RWPE2 (cell line): ENCODE measurements around the gene HOPX.
A peak's percentile ranks its signal among the peaks of the same experiment; 100 is the strongest.

Experiments used
- ATAC-seq: fragments of 200-7000 bp; cut with Tn5 transposase; 3 replicates; pipeline ENCODE4 v1.9.1; 2021; ENCODE audit warnings: low read depth
- DNase-seq: peaks from one replicate; pipeline ENCODE4 v3.0.0-alpha.2; 2020; ENCODE audit warnings: low spot score
- H3K27ac ChIP-seq: fragments of 450-650 bp; 2 replicates; pipeline ENCODE4 v1.5.1; 2017; ENCODE audit warnings: mild to moderate bottlenecking; ENCODE audit not compliant: poor library complexity, severe bottlenecking
- H3K27me3 ChIP-seq: fragments of 250-450 bp; sonication (Bioruptor Pico); 2 replicates; pipeline ENCODE4 v1.5.1; 2021; ENCODE audit warnings: mild to moderate bottlenecking, moderate library complexity; ENCODE audit not compliant: insufficient read depth, poor library complexity, severe bottlenecking
- H3K36me3 ChIP-seq: fragments of 250-450 bp; sonication (Bioruptor Pico); 2 replicates; pipeline ENCODE4 v1.5.1; 2020; ENCODE audit warnings: low read depth, mild to moderate bottlenecking, moderate library complexity
- H3K4me1 ChIP-seq: fragments of 250-450 bp; sonication (Bioruptor Pico); 2 replicates; pipeline ENCODE4 v1.5.1; 2021; ENCODE audit warnings: mild to moderate bottlenecking, moderate library complexity; ENCODE audit not compliant: insufficient read depth, poor library complexity, severe bottlenecking
- H3K4me3 ChIP-seq: fragments of 250-450 bp; sonication (Bioruptor Pico); 2 replicates; pipeline ENCODE4 v1.5.1; 2021; ENCODE audit warnings: mild to moderate bottlenecking, moderate library complexity; ENCODE audit not compliant: severe bottlenecking
- H3K9me3 ChIP-seq: fragments of 250-450 bp; sonication (Bioruptor Pico); 2 replicates; pipeline ENCODE4 v1.5.1; 2021; ENCODE audit warnings: mild to moderate bottlenecking, moderate library complexity; ENCODE audit not compliant: severe bottlenecking
- TF ChIP-seq, protein P1 (sequence below): fragments of 450-650 bp; IDR thresholded peaks from one replicate; pipeline ENCODE4 v1.5.1; 2017; ENCODE audit warnings: mild to moderate bottlenecking, moderate library complexity; ENCODE audit not compliant: poor library complexity, severe bottlenecking

HOPX gene

DNA sequence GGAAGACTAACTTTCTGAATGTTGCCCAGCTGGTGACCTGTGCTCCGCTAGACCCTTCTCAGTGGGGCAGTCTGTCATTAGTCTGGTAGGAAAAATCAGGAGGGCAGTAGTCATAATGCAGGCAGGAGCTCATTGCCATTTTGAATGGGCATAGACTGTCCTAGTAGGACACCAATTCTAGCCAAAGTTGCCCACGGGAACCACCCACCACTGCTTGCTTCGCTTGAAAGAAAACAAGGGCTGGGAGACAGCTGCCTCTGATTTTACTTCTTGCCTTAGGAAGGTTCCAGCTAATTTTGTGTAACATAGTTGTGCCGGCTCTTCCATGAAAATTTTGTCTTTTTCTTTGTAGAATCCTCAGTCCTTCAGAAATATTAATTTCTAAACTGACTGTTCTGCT is 23.3 kb downstream of the HOPX start:
- no peak for ATAC-seq
- Histone ChIP-seq H3K36me3 (no peaks in the 10 kb centered on the region), H3K4me1 (peaks cover 17% of the 10 kb centered on the region), H3K4me3 (no peak overlapping the region), H3K9me3 (no peaks in the 10 kb centered on the region), H3K27ac (no peak overlapping the region), H3K27me3 (no peaks in the 10 kb centered on the region)
- DNase-seq = no peak
- TF ChIP-seq, protein P1, sequence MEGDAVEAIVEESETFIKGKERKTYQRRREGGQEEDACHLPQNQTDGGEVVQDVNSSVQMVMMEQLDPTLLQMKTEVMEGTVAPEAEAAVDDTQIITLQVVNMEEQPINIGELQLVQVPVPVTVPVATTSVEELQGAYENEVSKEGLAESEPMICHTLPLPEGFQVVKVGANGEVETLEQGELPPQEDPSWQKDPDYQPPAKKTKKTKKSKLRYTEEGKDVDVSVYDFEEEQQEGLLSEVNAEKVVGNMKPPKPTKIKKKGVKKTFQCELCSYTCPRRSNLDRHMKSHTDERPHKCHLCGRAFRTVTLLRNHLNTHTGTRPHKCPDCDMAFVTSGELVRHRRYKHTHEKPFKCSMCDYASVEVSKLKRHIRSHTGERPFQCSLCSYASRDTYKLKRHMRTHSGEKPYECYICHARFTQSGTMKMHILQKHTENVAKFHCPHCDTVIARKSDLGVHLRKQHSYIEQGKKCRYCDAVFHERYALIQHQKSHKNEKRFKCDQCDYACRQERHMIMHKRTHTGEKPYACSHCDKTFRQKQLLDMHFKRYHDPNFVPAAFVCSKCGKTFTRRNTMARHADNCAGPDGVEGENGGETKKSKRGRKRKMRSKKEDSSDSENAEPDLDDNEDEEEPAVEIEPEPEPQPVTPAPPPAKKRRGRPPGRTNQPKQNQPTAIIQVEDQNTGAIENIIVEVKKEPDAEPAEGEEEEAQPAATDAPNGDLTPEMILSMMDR = no peak

DNA sequence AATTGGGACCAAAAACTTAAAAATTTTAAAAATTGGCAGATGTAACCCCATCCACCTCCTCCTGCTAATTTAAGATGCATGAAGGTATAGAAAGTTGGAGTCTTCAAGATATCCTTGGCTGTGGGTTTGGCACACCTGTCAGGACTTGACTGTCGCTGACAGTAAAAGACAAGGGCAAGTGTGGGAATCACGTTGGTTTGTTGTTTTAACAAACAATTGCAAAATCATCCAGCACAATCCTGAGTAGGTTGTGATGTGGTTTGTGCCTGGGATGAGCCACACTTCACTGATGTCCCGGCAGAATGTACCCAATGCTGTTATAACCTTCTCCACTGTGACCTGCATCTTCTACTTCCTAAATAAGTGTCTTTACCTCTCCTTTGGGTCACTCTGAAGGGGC is 24.0 kb downstream of the HOPX start:
- TF ChIP-seq, protein P1 = no peak
- H3K9me3 ChIP-seq = no peaks in the 10 kb centered on the region
- no peaks in the 10 kb centered on the region for H3K36me3 ChIP-seq
- ATAC-seq (no peak), DNase-seq (no peak)
- H3K27me3 ChIP-seq = no peaks in the 10 kb centered on the region
- H3K4me3 ChIP-seq = no peak overlapping the region
- no peak overlapping the region for H3K27ac ChIP-seq
- peaks cover 17% of the 10 kb centered on the region for H3K4me1 ChIP-seq

DNA sequence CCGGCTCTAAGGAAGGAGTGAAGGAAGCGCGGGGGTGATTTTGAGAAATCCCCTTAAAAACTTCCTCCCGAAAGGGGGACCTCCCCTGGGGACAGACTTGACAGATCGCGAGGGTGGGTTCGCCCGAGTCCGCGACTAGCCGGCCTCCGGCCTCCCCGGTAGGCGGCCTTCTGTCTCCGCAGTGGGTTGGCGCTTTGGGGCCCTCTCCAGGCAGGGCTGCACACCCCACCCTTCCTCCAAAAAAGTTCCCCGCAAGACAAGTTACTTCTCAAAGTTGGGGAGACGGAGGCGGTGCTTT is 24.8 kb downstream of the HOPX start:
- no peak overlapping the region for H3K27ac ChIP-seq
- H3K9me3 ChIP-seq = no peaks in the 10 kb centered on the region
- ATAC-seq = peak; percentile 40; the same call in 2 of the 3 replicates
- peaks cover 17% of the 10 kb centered on the region for H3K4me1 ChIP-seq
- H3K27me3 ChIP-seq = no peaks in the 10 kb centered on the region
- TF ChIP-seq, protein P1 = peak; percentile 37
- peak overlapping the region; percentile 42 for H3K4me3 ChIP-seq
- DNase-seq = no peak
- no peaks in the 10 kb centered on the region for H3K36me3 ChIP-seq

DNA sequence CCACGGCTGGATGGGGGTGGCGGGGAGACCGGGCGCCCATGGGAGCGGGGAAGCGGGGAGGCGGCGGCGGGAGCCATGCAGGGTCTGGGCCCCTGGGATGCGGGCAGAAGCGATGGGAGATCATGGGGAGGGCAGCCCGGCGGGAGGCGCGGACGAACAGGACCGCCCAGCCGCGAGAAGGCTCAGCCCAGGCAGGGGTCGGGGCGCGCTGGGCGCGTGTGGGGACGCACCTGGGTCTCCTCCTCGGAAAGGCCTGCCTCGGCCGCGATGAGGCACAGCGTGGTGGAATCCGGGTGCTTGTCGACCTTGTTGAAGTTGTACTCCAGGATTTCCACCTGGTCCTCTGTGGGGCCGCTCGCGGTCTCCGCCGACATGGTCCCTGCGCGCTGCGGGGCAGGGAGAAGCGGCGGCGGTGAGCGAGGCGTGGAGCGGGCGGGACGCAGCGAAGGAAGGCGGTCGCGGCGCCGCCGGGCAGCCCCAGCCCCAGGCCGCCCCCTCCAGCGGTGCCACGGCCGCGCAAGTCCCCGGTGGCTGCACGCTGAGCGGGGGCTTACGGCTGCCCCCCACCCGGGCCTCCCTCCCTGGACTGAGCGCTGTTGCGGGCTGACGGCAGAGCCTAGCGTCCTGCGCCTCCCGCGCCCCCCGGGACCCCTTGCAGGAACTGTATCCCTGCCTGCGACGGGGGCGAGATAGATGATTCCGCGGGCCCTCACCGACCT is 25.3 kb downstream of the HOPX start:
- Histone ChIP-seq H3K4me3 (peak overlapping the region; percentile 42), H3K9me3 (no peaks in the 10 kb centered on the region), H3K4me1 (peaks cover 17% of the 10 kb centered on the region), H3K36me3 (no peaks in the 10 kb centered on the region), H3K27me3 (no peaks in the 10 kb centered on the region), H3K27ac (no peak overlapping the region)
- peak; percentile 59 for ATAC-seq
- peak; percentile 51 for DNase-seq
- TF ChIP-seq, protein P1 = no peak

DNA sequence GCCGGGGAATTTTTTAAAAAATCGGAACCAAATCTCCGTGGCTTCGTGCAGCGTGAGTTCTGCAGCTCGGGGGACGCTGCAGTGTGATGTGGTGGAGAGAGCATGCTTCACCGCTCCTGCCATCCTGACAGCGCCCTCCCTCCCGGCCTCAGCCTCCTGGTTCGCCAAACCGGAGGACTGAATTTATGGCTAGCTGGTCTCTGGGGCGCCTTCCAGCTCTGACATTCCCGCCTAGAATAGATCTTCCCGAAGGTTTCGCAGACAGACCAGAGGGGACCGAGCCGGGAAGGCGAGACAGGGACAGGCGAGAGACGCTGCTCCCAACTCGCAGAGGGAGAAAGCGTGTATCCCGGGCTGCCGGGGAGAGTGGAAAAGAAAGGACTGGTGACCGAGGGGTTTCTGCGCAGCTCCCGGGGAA is 25.9 kb downstream of the HOPX start:
- DNase-seq (peak; percentile 56), ATAC-seq (peak; percentile 51)
- H3K27me3 ChIP-seq = no peaks in the 10 kb centered on the region
- TF ChIP-seq, protein P1 = no peak
- no peaks in the 10 kb centered on the region for H3K36me3 ChIP-seq
- no peak overlapping the region for H3K27ac ChIP-seq
- H3K9me3 ChIP-seq = no peaks in the 10 kb centered on the region
- peak overlapping the region; percentile 42 for H3K4me3 ChIP-seq
- H3K4me1 ChIP-seq = peaks cover 17% of the 10 kb centered on the region
